Stimulated activated CD4-positive, alpha-beta T cell treated with anti-CD3 and anti-CD28 coated beads, Interleukin-4, amount 100 ng/mL, for 48 hours (primary cell): Measurements from ENCODE around the gene CLSTN2.

Source experiments
- DNase-seq, 2 donors: peaks; one replicate each; pipeline ENCODE4 v3.0.0-alpha.2; 2020; ENCODE audit warnings: low read depth in 2 of 2

The CLSTN2 gene

GRCh38 chr3:139944256-139944910 is 9.4 kb downstream of the CLSTN2 start:
- DNase-seq = no peak

DNA sequence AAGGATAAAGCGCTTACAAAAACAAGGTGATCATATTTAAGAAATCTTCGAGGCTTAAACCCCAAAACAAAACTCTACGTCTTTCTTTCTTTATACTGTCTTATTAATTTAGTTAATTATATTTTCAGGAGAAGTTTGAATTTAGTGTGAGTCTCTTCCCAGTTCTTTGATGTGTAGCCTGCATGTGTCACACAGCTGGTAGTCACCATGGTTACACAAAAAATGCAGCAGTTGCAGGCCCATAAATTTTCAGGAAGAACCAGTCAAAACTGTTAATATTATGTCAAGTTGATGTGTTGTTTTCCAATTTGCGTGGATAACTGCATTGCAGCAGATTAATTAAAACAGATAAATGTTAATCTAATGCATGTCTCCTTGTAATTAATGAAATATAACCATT is 10.4 kb downstream of the CLSTN2 start:
- no peak for DNase-seq

- DNase-seq = no peak
These were observed 11.0 kb downstream of the CLSTN2 start for GRCh38 chr3:139945942-139946341.

DNA sequence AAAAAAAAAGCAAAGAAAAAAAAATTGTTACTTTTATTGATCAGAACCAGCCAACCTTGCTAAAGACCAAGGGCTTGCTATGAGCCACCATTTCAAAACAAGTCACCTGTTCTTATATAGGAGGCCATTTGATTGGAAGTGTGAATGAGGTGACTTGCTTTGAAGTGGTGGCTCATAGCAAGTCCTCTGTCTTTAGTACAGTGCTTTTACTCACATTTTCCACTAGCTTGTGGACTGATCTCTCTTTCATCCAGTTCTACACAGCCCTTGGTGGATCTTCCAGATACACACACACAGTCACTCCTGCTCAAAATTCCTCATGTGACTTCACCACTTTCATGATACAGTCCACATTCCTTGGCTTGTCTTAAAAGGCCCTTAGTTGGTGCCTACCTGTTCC is 13.5 kb downstream of the CLSTN2 start:
- no peak for DNase-seq

DNA sequence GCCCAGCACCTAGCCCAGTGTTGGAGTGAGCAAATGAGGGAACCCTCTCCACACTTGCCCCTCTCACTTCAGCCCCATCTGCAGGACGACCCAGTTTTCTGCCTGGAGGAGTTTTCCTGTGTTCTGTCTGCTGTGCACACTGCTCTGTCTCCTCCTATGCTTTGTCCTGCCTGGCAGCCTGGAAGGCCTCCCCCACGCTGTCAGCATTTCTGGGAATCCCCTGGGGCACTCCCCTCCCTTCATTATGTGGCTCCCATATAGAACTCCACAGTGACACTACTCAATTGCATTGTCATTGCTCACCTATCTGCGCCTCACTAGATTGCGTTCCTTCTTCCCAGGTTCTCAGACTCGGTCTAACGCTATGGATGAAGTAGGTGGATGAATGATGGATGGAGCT is 13.9 kb downstream of the CLSTN2 start:
- no peak for DNase-seq

GRCh38 chr3:139953131-139953910 is 18.3 kb downstream of the CLSTN2 start:
- no peak for DNase-seq

- DNase-seq = no peak
These were observed 19.3 kb downstream of the CLSTN2 start for GRCh38 chr3:139954146-139954860.

GRCh38 chr3:139957844-139958243 is 22.9 kb downstream of the CLSTN2 start:
- no peak for DNase-seq

DNA sequence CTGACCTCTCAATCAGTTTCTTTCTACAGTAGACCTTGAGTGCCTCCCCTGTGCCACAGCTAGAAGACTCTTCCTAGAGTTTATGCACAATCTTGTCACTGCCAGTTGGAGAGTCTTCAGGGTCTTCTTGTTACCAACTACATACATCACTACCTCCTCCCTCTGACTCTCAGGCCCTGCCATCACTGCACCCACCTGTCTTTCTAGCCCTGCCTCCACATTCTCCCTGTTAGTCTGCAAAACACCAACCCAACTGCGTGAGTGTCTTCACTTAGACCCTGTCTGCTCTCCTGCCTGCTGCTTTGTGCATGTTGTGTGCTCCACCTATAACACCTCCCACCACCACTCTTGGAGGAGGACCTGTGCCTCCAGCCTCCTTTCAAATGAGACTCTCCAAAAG is 34.4 kb downstream of the CLSTN2 start:
- DNase-seq = no peak

DNA sequence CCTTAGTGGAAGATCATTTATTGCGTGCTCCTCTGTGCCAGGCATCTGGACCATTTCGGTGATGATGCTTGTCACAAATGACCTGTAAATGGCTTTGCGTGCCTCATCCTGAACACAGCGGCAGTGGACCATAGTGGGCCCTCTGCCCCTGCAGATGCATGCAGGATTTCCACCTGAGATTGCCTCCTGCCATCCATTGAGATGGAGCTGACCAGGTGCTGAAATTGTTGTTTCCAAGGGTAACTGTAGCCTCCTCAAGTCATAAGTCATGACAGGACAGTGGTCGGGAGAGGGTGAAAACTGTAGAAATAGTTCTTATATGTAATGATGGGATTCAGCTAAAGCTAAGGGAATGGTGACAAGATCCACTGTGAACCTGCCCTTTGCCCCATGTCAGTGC is 35.5 kb downstream of the CLSTN2 start:
- DNase-seq = no peak

- no peak for DNase-seq
These were observed 39.9 kb downstream of the CLSTN2 start for GRCh38 chr3:139974809-139975425.

DNA sequence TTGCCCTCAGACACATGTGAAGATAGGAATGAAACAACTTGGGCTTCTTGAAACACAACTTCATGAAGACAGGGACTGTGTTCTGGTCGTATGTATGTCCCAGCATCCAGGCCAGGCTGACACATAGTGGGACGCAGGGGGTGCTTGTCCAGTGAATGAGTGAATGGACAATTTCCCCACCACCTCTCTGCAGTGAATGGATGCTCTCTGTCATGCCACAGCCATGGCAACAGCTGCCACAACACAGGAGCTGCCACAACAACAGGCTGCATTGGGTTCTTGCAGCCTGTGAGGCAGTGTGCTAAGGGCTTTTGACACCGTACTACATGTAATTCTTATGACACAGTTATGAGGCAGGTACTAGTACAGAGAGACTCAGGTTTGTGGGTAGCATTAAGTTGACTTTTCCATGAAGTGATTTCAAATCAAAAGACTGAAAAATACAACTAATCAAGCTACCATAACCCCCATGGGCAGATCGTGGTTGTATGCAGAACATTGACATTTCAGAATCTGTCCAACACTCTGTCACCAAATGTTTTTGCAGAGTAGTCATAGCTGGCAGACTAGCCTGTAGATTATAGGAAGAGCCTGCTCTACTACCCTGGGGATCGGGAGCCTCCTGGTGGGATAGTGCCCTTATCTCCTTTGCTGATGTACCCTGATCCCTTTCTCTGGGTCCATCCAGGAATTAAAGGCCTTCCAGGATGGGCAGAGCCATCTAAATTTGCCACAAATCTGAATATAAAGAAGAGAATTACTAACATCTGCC is 40.8 kb downstream of the CLSTN2 start:
- DNase-seq = no peak

- DNase-seq = no peak
These were observed 44.0 kb downstream of the CLSTN2 start for GRCh38 chr3:139978966-139979365.

- DNase-seq = no peak
These were observed 45.0 kb downstream of the CLSTN2 start for GRCh38 chr3:139979991-139980390.

DNA sequence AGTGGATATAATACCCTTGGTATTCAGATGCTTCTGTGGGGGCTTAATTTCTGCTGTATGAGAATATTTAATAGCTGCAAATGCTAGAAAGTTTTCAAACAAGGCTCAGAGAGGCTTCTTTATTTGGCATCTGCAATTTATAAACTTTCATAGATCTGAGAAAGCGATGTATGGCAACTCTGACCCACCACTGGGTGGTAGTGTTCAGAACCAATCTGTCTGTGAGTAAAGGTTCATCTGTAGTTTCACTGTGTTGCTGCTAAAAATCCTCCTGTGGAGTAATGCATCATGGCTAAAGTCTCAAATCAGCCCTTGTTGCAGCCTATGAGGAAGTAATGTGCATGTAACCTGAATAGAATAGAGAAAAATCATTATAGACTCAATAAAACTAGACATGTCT is 47.4 kb downstream of the CLSTN2 start:
- DNase-seq = no peak

GRCh38 chr3:139985576-139985975 is 50.6 kb downstream of the CLSTN2 start:
- no peak for DNase-seq

DNA sequence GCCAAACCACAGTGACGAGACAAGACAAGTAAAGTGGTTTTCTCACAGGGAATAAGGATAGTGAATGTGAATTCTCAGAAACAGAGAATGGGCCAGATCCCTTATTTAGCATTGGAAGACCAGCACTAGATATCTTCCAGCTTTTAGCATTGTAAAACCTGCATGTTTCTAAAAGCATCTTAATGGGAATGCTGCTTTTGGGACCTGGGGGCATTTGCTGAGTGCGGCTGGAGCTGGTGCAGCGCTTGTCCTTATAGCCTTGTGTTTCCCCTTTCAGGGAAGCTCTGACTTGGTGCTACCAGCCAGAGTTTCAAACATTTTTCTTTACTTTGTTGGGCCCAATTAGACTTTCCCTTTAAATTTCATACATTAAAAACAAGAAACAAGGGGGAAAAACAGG is 52.9 kb downstream of the CLSTN2 start:
- DNase-seq = no peak

GRCh38 chr3:139988472-139989156 is 53.6 kb downstream of the CLSTN2 start:
- DNase-seq = no peak

- DNase-seq = no peak
These were observed 59.9 kb downstream of the CLSTN2 start for GRCh38 chr3:139994891-139995290.

DNA sequence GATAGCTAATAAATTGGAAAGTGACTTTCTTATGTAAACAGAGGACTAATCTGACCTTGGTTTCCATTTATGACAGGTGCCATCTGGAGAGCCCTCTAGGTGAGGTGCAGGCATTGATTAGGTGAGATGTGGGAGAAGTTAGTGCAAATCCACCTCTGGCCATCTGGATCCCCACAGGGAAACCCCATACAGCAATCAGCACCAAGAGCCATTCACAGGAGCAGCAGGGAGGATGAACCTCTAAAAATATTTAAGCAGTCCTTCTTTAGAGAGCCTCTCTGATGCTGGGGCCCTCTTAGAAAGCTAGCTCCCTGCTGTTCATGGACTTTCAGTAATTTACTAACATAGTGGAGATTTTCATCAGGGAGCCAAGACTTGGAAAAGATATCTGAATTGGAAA is 69.3 kb downstream of the CLSTN2 start:
- no peak for DNase-seq

GRCh38 chr3:140006331-140006730 is 71.3 kb downstream of the CLSTN2 start:
- DNase-seq = no peak
